Lower lobe of right lung (tissue), 2 donors: Measurements from ENCODE around the gene TULP1. TPM values are rescaled to one million over a fixed set of nuclear protein-coding genes. Genes with fewer than 3 reads are reported as not detected.
A peak's percentile ranks its signal among the peaks of the same experiment; 100 is the strongest.

Source experiments
- ATAC-seq, 2 donors: fragments of 200-7000 bp; cut with Tn5 transposase; one replicate each; pipeline ENCODE4 v1.9.1; 2020 to 2022; ENCODE audit warnings: mild to moderate bottlenecking in 2 of 2, moderate library complexity in 2 of 2
- DNase-seq: peaks from one replicate; pipeline ENCODE4 v3.0.0-alpha.2; 2020
- H3K27ac ChIP-seq: fragments of 200-600 bp; one replicate; pipeline ENCODE4 v1.8.0; 2022
- H3K27me3 ChIP-seq: fragments of 200-600 bp; one replicate; pipeline ENCODE4 v1.8.0; 2022; ENCODE audit warnings: low read depth
- H3K36me3 ChIP-seq: fragments of 200-600 bp; one replicate; pipeline ENCODE4 v1.8.0; 2022; ENCODE audit warnings: mild to moderate bottlenecking
- H3K4me1 ChIP-seq: fragments of 200-600 bp; one replicate; pipeline ENCODE4 v1.8.0; 2022
- H3K4me3 ChIP-seq: fragments of 200-600 bp; one replicate; pipeline ENCODE4 v1.8.0; 2022; ENCODE audit warnings: mild to moderate bottlenecking
- H3K9me3 ChIP-seq: fragments of 200-600 bp; one replicate; pipeline ENCODE4 v1.8.0; 2022
- CTCF ChIP-seq: fragments of 200-600 bp; IDR thresholded peaks from one replicate; pipeline ENCODE4 v1.8.0; 2022; ENCODE audit warnings: antibody characterized with exemption, mild to moderate bottlenecking
- intact Hi-C: fragments of 100-400 bp; cut with DNase I; formaldehyde crosslinking; loops from one replicate; pipeline ENCODE4 v1.11.0; 2022
- microRNA-seq: library from miRNA; unstranded; fragments of <30 nt; microRNA quantifications from one replicate; pipeline ENCODE4 v1.2.0, GENCODE V29; 2020; ENCODE audit warnings: borderline number of aligned reads
- total RNA-seq: library from RNA; stranded (reverse); fragmentation: NEBNext Ultra II Directional; extraction: Animal tissue kit (Norgen Biotek cat#: 25700); gene quantifications from one replicate; pipeline ENCODE4 v1.2.1, GENCODE V29; 2021
- donor health status: DM: no; HTN: yes; CAD: no; lungs with severe emphysema.

The TULP1 gene
- total RNA-seq, 1 donor from 2014 or later = not detected

GRCh38 chr6:35452183-35453090 is 60.3 kb downstream of the TULP1 start, which contains the start of gene FANCE:
FANCE (plus strand) TSS chr6:35452338; CDS start chr6:35452546, 208 bp downstream.
- ATAC-seq (peak; percentile 98), DNase-seq (peak; percentile 96)
- no peak for TF ChIP-seq CTCF
- intact Hi-C loops = no loop called here
- Histone ChIP-seq H3K4me1 (peaks cover 36% of the 10 kb centered on the region), H3K27ac (peak within 1 kb of the TSS; percentile 70), H3K27me3 (no peaks in the 10 kb centered on the region), H3K4me3 (peak within 1 kb of the TSS; percentile 81), H3K36me3 (peaks cover 7% of the 10 kb centered on the region), H3K9me3 (no peaks in the 10 kb centered on the region)

- TF ChIP-seq CTCF = no peak
- Histone ChIP-seq H3K4me1 (peaks cover 36% of the 10 kb centered on the region), H3K27ac (peak overlapping the region; percentile 70), H3K9me3 (no peaks in the 10 kb centered on the region), H3K27me3 (no peaks in the 10 kb centered on the region), H3K4me3 (peak overlapping the region; percentile 81), H3K36me3 (peaks cover 7% of the 10 kb centered on the region)
- DNase-seq = no peak
- intact Hi-C loops = no loop called here
- no peak for ATAC-seq
These were observed 61.1 kb downstream of the TULP1 start for GRCh38 chr6:35451354-35452182.

DNA sequence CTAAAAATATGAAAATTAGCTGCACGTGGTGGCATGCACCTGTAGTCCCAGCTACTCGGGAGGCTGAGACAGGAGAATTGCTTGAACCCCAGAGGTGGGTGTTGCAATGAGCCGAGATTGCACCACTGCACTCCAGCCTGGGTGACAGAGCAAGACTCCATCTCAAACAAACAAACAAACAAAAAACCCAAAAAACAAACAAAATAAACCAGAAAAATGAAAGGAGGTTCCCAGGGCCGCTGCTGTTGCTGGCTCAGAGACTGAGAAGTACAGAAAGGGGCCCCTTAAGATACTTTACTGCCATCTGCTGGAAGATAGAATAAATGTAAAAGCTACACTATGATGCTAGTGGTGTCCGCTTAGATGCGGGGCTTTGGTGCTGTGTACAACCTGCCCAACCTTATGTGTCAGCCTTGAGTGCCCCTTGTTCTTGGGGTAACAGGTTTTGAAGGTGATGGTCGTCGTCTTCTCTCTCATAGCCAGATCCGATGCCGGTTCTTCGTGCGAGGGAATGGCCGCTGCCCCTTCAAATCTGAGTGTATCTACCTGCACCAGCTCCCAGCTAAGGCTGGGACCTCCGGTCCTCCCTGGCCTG is 63.3 kb downstream of the TULP1 start:
- ATAC-seq (peak; percentile 62 to 69), DNase-seq (no peak)
- TF ChIP-seq CTCF = peak; percentile 77
- Histone ChIP-seq H3K4me1 (peaks cover 30% of the 10 kb centered on the region), H3K36me3 (no peaks in the 10 kb centered on the region), H3K4me3 (no peak overlapping the region), H3K27me3 (no peaks in the 10 kb centered on the region), H3K27ac (no peak overlapping the region), H3K9me3 (no peaks in the 10 kb centered on the region)
- intact Hi-C loops = loop anchor here (10.0 kb wide), 1 partner anchor 105 kb away; the partner anchor contains the start of gene PPARD

GRCh38 chr6:35448191-35448590 is 64.5 kb downstream of the TULP1 start:
- no peaks in the 10 kb centered on the region for H3K27me3 ChIP-seq
- H3K9me3 ChIP-seq = no peaks in the 10 kb centered on the region
- intact Hi-C loops = loop anchor here (10.0 kb wide), 1 partner anchor 103 kb away; the partner anchor contains the start of gene PPARD
- ATAC-seq = no peak
- no peaks in the 10 kb centered on the region for H3K36me3 ChIP-seq
- no peak overlapping the region for H3K4me3 ChIP-seq
- no peak for DNase-seq
- H3K4me1 ChIP-seq = peaks cover 18% of the 10 kb centered on the region
- no peak for TF ChIP-seq CTCF
- H3K27ac ChIP-seq = no peak overlapping the region

Small RNAs within 50 kb of the gene (microRNA-seq; reads per million reads assigned to microRNA genes)
- gene MIR7111 = not detected

Other genes starting within 250 kb of the TULP1 start
- gene DEF6, start 215.1 kb downstream of the TULP1 start, total RNA-seq = 21.5 TPM
- gene PPARD, start 170.3 kb downstream of the TULP1 start, total RNA-seq = 30.2 TPM
- 9.0 TPM for gene FANCE, start 60.6 kb downstream of the TULP1 start, total RNA-seq
- gene RPL10A, start 44.5 kb downstream of the TULP1 start, total RNA-seq = 1,025 TPM
- gene TEAD3, start 15.8 kb downstream of the TULP1 start, total RNA-seq = 17.0 TPM
- 128 TPM for gene FKBP5, start 176.0 kb upstream of the TULP1 start, total RNA-seq
- gene ARMC12, start 224.1 kb upstream of the TULP1 start, total RNA-seq = not detected